ENCODE data around the gene CHN2.

CHN2 gene

DNA sequence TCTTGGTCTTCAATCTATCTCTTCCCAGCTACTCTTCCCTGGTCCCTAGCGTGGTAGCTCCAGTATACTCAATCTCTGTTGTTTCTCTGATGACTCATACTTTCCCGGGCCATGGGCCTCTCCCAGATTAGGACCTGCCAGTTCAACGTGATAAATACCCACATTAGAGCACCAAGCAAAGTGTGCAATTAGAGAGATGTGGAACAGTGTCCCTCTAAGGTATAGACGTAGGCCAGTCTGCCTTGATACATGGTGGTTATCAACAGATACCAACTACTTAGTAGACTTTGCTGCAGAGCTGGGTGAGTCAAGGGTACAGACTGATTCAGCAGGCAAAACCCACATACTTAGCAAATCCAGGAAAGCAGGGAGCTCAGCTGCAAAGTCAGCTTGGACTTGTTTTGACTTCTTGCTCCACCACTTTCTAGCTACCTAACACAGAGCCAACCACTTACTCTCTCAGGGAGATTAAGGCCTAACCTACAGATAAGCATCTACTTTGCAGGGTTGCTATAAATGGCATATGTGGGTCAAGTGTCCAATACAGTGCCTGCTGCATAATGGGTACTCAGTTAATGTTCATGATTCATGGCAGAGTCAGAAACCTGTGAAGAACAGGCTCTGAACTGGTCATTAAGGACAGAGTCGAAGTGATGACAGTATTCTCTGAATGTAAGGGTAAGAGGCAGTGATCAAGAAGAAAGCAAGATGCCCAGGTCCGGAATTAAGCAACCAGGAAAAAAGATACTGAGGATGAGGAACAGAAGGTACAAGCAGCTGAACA lies 176.1 kb downstream of the CHN2 start:
- no peak for DNase-seq

DNA sequence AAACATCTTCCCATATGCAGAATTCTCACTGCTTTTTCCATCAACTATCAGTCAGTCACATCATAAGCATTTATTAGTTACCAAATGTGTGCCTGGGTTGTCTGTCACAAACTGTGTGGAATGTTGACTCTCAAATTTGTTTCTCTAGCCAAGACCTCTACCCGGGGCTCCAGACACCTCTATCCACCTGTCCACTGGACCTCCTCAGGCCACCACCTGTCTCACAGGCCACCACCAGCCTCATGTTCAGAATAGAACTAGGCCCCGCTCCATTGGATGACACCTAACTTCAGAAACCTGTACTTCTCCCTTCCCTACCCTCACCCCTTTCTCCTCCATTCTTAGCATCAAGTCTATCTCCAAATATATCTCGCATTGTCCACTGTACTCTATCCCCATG lies 176.9 kb downstream of the CHN2 start:
- DNase-seq: no peak

DNA sequence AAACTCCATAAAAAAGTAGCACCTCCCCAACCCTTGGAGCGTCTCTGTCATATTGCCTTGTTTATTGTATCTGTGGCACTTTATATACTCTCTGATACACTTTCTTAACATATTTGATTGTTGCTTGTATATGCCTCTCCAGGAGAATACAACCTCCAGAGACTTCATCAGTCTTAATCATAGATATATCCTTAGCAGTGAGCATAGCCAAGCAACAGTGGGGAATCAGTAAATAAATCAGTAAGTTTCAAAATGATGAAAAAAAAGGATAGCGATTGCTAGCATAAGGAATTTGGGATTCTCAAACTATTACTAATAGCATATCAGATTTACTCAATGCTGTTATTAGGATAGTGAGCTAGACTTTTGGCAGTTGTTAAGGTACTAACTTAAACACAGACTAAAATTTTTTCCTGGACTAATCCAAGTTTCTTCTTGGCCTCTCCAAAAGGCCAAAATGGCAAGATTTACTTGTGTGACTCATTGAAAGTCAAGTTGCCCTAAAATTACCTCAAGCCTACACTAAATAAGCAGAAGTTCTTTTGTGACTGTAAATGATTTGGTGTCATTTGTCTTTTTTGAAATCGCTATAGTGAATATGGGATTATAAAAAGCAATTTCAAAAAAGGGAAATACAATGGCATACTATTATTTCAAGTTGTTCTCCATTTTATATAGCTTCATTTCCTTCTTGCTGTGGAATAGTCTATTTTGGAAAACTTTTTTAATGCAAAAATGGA lies 177.9 kb downstream of the CHN2 start:
- no peak for DNase-seq

DNA sequence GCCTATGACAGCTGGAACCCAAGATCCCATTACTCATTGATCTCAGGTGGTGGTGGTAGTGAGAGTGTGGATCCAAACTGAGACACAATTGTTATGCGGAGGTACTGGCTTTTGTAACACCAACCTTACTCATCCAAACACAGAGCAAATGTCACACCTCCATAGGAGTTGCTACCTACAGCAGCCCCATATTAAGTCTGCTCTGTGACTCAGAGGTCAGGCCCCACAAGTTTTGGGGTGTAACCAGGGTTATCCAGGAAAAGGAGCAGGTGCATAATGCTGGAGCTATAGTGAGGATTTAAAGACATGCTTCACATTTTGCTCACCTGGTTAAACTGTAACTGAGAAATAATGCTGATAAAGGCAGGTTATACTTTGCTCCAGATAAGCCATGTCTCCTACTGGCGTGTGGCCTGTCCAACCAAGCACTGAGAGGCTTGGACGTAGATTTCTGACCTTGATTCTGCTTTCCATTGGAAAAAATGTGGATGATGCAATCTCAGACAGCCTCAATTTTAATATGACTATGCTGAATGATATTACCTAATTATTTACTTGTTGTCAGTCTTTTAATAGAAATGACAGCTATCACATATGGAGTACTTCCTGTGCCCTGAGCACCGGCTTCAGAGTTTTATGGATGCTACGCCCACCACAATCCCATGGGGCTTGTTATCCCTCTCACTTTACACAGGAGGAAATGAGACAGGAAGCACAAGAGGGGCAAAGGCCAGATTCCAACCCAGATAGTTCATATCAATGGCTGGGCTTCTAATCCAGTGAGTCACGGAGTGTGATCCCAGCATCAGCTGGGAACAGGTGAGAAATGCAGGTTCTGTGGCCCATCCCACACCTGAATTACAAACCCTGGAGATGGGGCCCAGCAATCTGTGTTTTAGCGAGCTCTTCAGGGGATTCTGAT lies 181.3 kb downstream of the CHN2 start:
- DNase-seq: no peak

DNA sequence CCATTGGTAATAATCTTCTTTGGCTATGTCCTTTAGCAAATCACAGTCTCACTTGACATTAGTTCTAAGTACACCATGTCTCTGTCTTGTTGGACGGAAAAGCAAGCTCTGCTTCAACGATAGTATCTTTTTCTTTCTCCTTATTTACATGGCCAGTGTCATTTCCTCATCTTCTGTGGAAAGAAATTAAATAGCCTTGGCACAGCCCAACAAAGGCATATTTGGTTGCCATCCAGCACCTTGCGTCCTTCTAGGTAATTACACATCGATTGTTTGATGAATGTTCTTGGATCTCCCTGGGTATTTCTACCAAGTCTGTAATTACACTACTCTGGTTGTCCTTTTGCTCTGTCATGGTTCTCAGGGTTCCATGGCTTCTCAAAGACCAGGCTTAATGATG lies 183.1 kb downstream of the CHN2 start:
- no peak for DNase-seq

DNA sequence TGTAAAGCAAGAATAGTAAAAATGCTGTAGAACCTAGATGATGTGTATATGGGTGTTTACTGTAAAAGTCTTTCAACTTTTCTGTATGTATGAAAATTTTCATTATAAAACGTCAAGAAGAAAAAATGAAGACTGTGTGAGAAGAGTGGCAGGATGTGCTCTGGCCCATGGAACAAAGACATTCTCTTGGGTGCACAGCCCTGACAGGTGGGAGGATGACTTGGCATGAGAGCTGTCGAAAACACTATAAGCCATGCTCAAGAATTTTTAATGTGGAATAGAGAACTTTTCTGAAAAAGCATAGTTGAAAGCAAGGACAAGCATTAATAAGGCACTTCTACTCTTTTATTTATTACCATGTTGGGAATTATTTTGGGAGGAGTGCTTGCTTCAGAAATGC lies 185.0 kb downstream of the CHN2 start:
- no peak for DNase-seq

DNA sequence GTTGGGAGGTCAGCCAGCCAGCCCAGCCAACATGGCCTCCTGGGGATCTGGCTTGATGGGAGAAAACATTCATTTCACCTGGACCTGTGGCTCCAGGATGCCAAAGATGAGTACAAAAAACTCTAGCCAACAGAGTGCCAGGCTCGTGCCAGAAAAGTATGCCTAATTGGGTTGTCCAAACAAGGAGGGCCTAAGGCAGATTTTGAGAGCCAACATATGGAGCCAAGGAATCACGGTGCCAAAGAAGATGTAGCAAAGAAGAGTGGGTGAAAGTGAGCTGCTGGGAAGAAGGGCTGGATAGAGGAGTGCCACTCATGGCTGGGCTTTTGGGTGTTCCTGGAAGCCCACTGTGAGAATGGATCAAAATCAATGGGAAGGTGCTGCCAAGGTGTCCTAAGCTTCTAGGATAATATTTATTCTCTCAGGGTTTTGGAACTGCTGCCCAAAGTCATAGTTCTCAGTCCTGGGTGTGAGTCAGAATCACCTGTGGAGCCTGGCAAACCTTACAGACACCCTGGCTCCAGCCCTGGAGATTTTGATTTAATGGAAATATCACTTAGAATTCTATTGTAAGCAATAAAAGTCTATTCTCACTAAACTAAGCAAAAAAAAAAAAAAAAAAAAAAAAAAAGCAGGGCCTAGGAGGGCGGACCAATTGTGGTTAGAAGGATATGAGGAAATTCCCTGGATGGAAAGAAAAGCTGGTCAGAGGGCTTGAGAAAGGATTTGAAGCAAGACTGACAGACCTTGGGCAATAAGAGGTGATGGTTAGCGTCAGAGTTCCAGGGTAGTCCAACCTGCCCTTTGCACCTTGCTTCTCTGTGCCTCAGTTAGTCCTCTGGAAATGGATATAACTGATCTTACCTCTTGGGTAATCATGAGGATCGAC lies 186.9 kb downstream of the CHN2 start:
- no peak for DNase-seq

DNA sequence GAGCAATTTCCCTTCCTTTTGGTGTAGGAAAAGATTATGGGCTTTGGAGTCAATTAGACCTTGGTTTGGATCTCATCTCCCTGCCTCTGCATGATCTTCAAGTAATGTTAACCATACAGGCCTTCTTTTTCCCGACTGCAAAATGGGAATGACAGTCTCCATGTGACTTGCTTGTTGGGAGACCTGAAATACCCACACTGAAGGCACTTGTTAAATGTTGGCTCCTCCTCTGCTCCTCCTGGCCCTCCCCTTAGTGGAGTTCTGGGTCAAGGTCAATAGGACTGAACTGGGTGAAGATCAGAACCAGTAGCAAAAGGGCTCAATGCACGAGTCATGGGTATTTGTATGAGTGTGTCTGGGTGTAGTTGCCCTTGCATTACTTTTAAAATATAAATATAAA lies 189.7 kb downstream of the CHN2 start:
- DNase-seq: no peak

DNA sequence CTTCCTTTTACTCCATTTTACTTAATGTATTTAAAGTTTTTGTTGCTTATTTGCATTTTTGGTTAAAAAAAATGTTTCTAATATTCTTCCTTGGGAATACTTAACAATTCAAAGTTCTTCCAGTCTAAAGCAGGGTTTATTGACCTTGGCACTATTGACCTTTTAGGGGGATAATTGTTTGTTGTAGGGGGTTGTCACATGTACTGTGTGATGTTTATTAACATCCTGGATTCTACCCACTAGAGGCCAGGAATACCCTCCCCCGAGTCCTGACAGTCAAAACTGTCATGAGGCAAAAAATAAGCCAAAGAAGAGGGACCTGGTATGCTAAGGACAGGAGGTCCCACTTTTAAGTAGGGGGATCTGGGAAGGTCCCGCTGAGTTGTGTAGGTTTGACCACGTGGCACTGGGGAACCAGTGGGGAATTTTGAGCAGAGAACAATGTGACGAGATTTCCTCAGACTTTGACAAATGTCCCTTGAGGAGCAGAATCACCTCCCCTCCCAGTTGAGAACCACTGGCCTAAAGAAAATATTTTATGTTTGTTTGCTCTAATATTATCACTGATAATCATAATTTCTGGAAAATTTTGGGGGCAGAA lies 190.7 kb downstream of the CHN2 start:
- DNase-seq: no peak

DNA sequence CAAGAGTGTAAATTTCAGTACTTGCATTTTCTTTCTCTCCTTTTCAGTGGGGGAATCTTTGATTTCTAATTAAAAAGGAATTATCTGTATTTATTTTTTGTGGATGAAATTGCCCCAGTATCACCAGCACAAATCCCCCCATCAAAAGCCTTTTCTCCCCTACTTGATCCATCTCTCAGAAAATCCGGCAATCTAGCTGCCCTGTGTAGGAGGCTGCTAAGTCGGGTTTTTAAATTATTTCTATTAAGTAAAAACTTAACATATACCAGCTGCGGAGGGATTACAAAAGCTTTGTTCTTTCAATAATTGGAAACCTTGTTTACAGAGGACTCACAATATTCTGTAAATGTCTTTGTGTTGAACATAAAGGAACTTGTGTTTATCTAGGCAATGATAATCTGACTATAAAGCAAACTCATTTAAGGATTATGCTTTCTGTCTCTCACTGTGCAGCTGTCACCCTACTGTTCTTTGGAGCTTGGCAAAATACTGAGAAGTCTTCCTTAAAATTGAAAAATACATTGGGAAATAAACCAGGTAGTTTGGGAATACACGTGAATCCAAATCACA lies 191.7 kb downstream of the CHN2 start:
- DNase-seq: no peak

DNA sequence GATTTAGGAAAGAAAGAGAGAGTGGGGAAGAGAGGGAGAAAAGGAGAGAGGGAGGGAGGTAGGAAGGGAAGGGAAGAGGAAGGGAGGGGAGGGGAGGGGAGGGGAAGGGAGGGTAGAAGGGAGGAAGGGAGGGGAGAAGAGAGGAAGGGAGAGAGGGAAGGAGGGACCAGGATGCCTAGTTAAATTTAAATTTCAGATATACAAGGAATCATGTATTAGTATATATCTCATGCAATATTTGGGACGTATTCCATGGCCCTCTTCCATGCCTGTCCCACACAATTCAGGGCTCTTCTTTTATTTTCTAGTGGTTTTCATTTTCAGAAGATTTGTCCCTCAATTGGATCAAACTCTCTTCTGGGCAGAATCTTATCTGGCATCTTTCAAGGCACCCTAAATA lies 196.7 kb downstream of the CHN2 start:
- DNase-seq: no peak

DNA sequence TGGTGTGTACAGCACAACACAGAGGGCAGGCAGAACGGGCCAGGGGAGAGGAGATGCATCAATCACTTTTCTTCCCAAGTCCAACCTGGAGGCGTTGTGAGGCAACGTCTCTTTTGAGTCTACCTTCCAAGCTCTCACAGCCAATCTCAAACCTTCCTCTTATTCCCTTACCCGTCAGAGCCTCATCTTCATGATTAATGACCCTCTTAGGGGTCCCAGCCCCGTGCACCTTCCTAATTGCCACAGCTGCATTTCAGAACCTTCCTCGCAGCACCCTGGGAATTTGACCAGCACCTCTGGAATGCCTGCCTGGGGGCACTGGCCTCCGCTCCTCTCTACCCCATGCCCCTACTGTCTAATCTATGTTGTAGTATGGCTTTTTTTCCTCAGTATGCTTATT lies 199.7 kb downstream of the CHN2 start:
- DNase-seq: no peak

DNA sequence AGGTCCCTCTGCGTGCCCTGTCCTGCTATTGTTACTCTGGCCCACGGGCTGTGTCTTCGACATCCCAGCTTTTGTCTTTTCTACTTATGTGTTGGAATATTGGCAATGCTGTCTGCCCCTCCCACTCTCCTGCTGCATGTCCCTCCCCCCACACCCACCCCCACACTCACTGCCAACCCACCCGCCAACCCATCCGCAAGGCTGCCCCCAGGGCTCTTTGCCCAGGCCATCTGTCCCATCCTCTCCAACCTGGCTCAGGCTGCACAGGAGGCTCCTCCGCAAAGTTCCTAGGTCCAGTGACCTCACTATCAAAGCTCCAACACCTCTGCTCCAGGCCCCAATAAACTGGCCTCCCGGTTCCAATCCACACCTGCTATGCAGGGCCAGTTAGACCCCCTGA lies 202.0 kb downstream of the CHN2 start:
- DNase-seq: no peak

DNA sequence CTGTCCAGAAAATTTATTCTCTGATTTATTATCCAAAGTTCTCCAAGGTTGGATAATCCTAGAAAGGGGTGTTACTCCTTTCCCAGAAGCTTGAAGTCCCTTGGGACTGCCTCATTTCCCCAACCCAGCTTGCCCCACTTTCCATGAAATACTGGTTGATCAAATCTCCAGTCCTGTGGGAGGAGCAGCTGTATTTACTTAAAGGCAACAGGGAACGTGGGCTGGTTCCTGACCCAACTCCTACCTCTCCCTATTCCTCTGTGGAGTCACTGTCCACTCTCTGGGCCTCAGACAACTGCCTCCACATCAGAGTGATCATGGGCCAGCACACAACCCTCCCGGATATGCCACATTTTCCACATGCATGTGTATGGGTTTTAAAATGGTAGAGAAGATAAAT lies 202.8 kb downstream of the CHN2 start:
- no peak for DNase-seq

DNA sequence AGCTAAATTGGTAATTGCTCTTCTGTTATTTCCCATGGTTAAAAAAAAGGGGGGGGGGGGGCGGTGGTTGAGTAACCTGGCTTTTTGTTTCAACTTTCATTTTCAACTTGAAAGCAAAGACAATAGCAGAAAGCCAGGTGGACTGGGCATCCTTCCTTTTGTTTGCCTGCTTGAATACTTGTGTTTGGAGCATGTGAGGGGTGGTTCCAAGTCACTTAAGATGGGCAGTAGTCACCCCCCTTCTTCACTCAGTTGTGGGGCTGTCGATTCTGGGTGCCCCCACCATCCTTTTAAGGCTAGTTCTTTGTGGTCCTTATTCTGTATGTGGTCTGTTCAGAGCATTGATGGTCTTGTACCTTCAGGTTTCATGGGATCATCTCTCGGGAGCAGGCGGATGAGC lies 203.4 kb downstream of the CHN2 start:
- no peak for DNase-seq

DNA sequence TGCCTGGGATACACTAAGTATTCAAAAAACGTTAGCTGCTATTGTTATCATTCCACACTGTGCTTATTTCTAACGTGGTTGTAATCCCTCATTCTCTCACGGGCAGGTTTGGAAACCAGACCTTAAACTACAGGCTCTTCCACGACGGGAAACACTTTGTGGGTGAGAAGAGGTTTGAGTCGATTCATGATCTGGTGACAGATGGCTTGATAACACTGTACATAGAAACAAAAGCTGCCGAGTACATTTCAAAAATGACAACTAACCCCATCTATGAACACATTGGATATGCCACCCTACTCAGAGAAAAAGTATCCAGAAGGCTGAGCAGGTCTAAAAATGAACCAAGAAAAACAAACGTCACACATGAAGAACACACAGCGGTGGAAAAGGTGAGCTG lies 205.9 kb downstream of the CHN2 start:
- no peak for DNase-seq

DNA sequence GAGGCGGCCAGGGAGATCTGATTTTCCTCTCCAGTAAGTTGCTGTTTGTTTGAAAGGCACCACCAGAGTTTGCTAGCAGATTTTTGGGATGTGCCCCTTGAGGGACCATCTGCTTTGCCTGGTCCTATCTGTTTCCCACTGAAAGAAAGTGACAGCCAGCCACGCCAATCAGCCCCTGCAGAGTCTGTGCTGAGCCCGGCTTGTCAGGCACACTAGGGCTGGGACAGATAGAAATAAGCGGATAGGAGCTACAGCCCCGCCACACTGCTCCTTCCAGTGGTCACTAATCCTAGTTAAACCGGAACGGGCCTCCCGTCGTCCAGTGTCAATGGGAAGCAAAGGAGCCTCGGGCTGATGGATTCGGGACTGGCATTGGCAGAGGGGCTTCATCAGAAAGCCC lies 207.2 kb downstream of the CHN2 start:
- DNase-seq: peak; percentile 25

DNA sequence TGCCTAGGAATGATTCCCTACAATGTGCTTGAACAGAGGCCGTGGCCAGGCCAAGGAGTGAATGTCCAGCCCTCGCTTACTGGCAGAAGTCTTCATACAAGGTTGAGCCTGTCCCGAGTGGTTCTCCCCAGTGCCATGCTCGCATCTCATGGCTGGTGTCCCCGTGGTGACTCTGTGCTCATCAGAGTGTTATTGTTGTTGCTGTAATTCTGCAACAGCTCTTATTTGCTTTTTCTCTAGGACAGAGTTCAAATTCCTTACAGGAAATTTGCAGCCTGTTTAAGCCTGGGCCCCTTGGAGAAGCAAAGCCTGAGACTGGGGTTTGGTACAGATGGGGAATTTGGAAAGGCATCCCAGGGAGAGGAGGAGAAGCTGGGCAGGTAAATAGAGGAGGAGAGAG lies 211.3 kb downstream of the CHN2 start:
- DNase-seq: no peak

DNA sequence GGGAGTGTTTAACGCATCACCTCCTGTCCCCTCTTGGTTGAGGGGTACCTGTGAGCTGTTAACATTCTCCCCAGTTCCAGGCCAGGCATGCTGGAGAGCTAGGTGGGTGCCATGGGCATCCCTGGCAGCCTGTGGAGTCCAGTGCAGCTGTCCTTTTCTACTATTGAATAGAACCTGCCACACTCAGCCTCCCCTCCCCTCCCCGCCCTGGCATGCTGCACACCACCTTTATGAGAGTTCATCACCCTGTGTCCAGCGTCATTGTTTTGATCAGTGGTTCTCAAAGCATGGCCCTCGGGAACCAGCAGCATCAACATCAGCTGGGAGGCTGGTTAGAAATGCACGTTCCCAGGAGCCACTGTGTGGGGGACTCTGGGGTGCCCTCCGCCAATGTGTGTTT lies 211.8 kb downstream of the CHN2 start:
- no peak for DNase-seq

DNA sequence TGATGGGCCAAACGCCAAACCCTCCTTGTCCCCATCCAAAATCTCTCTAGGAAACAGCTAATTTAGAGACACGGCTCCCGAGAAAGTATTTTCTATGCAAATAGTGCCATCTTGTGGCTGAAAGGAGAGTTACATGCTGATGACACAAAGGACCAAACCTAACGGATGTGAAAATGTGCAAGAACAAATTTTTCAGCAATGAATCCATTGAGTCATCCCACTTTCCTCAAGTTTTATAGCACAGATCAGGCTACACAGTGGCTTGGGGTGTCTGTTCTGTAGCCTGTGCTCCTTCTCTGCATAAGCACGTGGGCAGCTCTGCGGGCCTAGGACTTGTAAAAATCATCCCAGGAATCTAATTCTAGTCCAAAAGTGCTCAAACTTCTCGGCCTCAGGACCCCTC lies 214.3 kb downstream of the CHN2 start:
- peak; percentile 91 for DNase-seq

DNA sequence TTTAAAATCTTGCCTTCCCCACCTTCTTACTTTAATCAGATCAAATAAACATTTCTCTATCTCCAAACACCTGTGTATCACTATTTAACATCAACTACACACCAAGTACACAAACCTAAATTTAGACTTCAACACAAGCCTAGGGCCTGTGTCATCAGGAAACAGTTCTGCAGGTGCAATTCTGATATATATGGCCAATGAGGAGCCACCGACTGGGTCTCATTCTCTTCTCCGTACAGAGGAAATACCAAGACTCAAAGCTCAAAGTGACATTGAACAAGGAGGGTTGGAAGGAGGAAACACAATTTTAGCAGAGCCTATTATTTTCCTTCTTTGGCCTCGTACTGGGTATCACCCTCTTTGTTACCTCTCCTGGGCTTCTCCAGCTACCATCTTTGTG lies 216.4 kb downstream of the CHN2 start:
- DNase-seq: no peak

DNA sequence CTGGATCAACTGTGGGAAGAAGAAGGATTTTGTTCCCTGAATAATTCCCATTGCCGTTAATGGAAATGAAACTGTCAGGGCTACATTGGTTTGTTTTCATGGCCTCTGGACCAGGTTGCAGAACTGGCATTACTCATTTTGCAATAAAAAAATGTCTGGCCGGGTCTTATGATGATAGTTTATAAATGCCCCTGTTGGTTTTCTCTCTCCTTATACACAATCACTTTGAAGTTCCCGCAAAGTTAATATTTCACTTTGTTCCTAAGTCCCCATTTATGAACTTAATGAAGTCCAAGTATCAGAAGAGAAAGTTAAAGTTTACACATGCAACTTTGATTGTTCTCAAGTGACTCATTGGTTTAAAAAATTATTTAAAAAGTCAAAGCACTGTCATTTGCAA lies 218.3 kb downstream of the CHN2 start:
- DNase-seq: no peak
